EL (cell line): ENCODE data around the gene RGS1.

Experiments used
- DNase-seq: peaks from one replicate; pipeline ENCODE4 v3.0.0-alpha.2; 2016

Gene RGS1

GRCh38 chr1:192554904-192555303 is 20.7 kb upstream of the RGS1 start:
- DNase-seq, result no peak

- DNase-seq, result no peak
Measured at GRCh38 chr1:192555399-192555798, 20.2 kb upstream of the RGS1 start.

GRCh38 chr1:192557841-192558595 is 17.6 kb upstream of the RGS1 start:
- peak; percentile 50 for DNase-seq

GRCh38 chr1:192559115-192560006 is 16.2 kb upstream of the RGS1 start:
- DNase-seq, result peak; percentile 97

- no peak for DNase-seq
Measured at GRCh38 chr1:192561301-192561700, 14.3 kb upstream of the RGS1 start.

GRCh38 chr1:192563129-192563528 is 12.4 kb upstream of the RGS1 start:
- no peak for DNase-seq

- DNase-seq, result no peak
Measured at GRCh38 chr1:192564099-192564498, 11.5 kb upstream of the RGS1 start.

- DNase-seq, result no peak
Measured at GRCh38 chr1:192565946-192566345, 9.6 kb upstream of the RGS1 start.

- DNase-seq, result no peak
Measured at GRCh38 chr1:192566657-192567056, 8.9 kb upstream of the RGS1 start.

- no peak for DNase-seq
Measured at GRCh38 chr1:192568063-192568462, 7.5 kb upstream of the RGS1 start.

GRCh38 chr1:192571668-192572067 is 3.9 kb upstream of the RGS1 start:
- no peak for DNase-seq

GRCh38 chr1:192573499-192573898 is 2.1 kb upstream of the RGS1 start:
- DNase-seq, result peak; percentile 53

GRCh38 chr1:192574073-192574472 is 1.5 kb upstream of the RGS1 start:
- DNase-seq, result no peak

GRCh38 chr1:192576190-192577144 is 894 bp downstream of the RGS1 start:
- no peak for DNase-seq

- no peak for DNase-seq
Measured at GRCh38 chr1:192577145-192578140, 1.9 kb downstream of the RGS1 start.

- DNase-seq, result no peak
Measured at GRCh38 chr1:192578144-192578909, 2.8 kb downstream of the RGS1 start.

- peak; percentile 67 for DNase-seq
Measured at GRCh38 chr1:192579010-192579738, 3.6 kb downstream of the RGS1 start.

- DNase-seq, result peak; percentile 55
Measured at GRCh38 chr1:192580351-192580962, 4.9 kb downstream of the RGS1 start.

GRCh38 chr1:192581131-192581927 is 5.8 kb downstream of the RGS1 start:
- no peak for DNase-seq
